GM13976 (cell line): ENCODE measurements around the gene RAI14.

Experiments used
- DNase-seq: peaks from one replicate; pipeline ENCODE4 v3.0.0; 2012; ENCODE audit warnings: low spot score
- CTCF ChIP-seq: IDR thresholded peaks from 2 replicates; pipeline ENCODE4 v1.5.1; 2012; ENCODE audit warnings: borderline replicate concordance, mild to moderate bottlenecking; ENCODE audit not compliant: insufficient read depth; ENCODE audit errors: extremely low read depth, missing control alignments, control extremely low read depth
- in situ Hi-C: fragments of 300-500 bp; cut with MboI; formaldehyde crosslinking; loops from one replicate; pipeline ENCODE4 v1.12.0; 2022; ENCODE audit warnings: low sequenced_read_pairs, mixed read lengths, inconsistent platforms; ENCODE audit not compliant: unreplicated experiment

RAI14 gene

GRCh38 chr5:34869256-34869655, 213.1 kb downstream of the RAI14 start:
- in situ Hi-C loops, result no loop called here
- DNase-seq, result no peak
- TF ChIP-seq CTCF, result no peak

- DNase-seq, result no peak
- no peak for TF ChIP-seq CTCF
- in situ Hi-C loops, result no loop called here
These were observed 214.3 kb downstream of the RAI14 start for GRCh38 chr5:34870382-34870781.

- in situ Hi-C loops, result no loop called here
- no peak for DNase-seq
- TF ChIP-seq CTCF, result no peak
These were observed 220.1 kb downstream of the RAI14 start for GRCh38 chr5:34876275-34876674.

- no peak for TF ChIP-seq CTCF
- in situ Hi-C loops, result no loop called here
- no peak for DNase-seq
These were observed 225.1 kb downstream of the RAI14 start for GRCh38 chr5:34881246-34881645.
